ENCODE data around the gene SHROOM2. TPM values are rescaled to one million over a fixed set of nuclear protein-coding genes. Genes with fewer than 3 reads are reported as not detected.

The SHROOM2 gene
- total RNA-seq, 1 donor, result not detected

DNA sequence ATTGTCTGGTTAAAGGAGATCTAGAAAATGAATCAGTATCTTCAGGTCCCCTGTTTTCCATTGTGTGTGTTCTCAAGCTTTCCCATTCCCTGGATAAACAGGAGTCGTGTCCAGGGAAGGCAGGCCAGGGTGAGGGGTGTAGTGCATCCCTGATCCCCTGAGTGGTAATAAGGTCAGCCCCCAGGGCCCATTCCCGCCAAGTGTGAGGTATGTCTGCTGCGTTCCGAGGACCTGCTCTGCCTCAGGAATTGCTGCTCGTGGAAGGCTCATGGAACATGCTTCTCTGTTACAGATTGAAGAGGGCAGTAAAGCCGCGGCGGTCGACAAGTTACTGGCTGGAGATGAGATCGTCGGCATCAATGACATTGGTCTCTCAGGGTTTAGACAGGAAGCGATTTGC is 87.1 kb downstream of the SHROOM2 start:
- TF ChIP-seq, protein P1, sequence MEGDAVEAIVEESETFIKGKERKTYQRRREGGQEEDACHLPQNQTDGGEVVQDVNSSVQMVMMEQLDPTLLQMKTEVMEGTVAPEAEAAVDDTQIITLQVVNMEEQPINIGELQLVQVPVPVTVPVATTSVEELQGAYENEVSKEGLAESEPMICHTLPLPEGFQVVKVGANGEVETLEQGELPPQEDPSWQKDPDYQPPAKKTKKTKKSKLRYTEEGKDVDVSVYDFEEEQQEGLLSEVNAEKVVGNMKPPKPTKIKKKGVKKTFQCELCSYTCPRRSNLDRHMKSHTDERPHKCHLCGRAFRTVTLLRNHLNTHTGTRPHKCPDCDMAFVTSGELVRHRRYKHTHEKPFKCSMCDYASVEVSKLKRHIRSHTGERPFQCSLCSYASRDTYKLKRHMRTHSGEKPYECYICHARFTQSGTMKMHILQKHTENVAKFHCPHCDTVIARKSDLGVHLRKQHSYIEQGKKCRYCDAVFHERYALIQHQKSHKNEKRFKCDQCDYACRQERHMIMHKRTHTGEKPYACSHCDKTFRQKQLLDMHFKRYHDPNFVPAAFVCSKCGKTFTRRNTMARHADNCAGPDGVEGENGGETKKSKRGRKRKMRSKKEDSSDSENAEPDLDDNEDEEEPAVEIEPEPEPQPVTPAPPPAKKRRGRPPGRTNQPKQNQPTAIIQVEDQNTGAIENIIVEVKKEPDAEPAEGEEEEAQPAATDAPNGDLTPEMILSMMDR (IDR thresholded peaks at IDR 0.05; ENCODE audit: insufficient read depth, low read length), result no peak
- no peak overlapping the region for H3K4me3 ChIP-seq (ENCODE audit: low read depth, low read length)
- no peak for DNase-seq (ENCODE audit: low read depth)

DNA sequence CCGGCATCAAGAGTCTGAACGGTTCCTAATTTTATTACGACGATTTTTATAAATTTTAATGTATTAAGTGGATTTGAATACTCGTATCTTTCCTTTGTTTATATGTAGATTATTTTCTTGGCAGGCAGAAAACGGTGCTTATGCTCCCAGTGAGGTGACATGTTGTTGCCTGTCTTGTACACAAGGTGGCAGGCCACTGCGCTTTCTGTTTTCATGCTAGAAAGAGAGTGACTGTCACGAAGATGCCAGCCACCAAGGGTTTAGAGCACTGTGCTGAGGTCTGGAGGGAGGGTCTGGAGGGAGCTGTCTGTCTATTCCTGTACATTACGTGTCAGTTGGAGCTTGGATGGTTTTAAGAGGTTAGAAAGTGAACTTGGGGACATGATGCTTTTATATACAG is 87.7 kb downstream of the SHROOM2 start:
- TF ChIP-seq, protein P1 (IDR thresholded peaks at IDR 0.05; ENCODE audit: insufficient read depth, low read length), result peak; percentile 30
- H3K4me3 ChIP-seq (ENCODE audit: low read depth, low read length), result no peak overlapping the region
- no peak for DNase-seq (ENCODE audit: low read depth)

DNA sequence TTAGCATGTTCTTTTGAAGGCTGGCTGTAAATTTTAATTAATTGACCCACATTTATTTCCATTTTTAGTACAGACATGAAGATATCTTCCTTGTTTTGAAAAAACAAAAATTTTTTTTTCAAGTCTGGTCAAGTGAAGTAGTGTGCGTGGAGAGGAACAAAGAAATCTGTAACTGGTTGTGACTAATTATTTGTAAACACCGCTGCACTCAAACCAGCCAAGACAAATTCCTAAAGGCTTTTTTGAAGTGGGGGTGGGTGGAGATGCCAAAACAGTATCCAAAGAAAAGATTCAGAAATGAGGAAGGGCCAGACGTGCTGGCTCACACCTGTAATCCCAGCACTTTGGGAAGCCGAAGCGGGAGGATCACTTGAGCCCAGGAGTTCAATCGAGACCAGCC is 88.3 kb downstream of the SHROOM2 start:
- no peak for DNase-seq (ENCODE audit: low read depth)
- TF ChIP-seq, protein P1 (IDR thresholded peaks at IDR 0.05; ENCODE audit: insufficient read depth, low read length), result no peak
- H3K4me3 ChIP-seq (ENCODE audit: low read depth, low read length), result no peak overlapping the region

DNA sequence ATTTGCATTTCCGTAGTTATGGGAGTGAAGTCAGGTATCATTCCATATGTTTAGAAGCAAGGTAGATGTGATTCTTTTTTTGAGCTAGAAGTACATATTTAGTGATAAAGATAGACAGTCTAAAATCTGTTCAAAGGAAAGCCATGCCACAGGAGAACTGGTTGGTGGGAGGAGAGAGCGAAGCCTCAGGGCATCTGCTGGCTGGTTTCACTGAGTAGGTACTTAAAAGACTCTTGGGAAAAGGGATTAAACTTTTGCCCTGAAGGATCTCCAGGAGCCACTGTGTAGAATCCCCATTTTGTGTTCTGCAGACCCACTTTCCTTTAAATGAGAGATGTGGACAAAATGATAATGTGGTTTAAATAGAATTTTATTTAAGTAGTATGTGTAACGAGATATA is 89.6 kb downstream of the SHROOM2 start:
- H3K4me3 ChIP-seq (ENCODE audit: low read depth, low read length), result no peak overlapping the region
- TF ChIP-seq, protein P1 (IDR thresholded peaks at IDR 0.05; ENCODE audit: insufficient read depth, low read length), result no peak
- no peak for DNase-seq (ENCODE audit: low read depth)

DNA sequence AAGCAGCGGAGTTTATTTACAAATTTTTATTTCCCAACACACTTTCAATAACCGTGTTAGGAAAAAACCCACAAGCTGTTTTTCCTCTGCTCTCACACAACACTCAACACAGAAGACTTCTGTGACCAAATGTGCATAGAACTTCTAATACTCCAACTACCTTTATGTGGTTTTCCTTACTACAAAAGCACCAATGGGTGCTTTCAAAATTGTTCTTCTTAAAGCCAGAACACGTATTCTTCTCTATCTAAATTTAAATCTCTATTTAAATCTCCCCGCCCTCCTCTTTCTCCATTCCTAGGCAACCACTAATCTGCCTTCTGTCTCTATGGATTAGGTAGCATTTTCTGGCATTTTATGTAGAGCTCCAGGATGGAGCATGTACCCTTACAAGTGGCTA is 90.0 kb downstream of the SHROOM2 start:
- no peak overlapping the region for H3K4me3 ChIP-seq (ENCODE audit: low read depth, low read length)
- TF ChIP-seq, protein P1 (IDR thresholded peaks at IDR 0.05; ENCODE audit: insufficient read depth, low read length), result no peak
- no peak for DNase-seq (ENCODE audit: low read depth)

DNA sequence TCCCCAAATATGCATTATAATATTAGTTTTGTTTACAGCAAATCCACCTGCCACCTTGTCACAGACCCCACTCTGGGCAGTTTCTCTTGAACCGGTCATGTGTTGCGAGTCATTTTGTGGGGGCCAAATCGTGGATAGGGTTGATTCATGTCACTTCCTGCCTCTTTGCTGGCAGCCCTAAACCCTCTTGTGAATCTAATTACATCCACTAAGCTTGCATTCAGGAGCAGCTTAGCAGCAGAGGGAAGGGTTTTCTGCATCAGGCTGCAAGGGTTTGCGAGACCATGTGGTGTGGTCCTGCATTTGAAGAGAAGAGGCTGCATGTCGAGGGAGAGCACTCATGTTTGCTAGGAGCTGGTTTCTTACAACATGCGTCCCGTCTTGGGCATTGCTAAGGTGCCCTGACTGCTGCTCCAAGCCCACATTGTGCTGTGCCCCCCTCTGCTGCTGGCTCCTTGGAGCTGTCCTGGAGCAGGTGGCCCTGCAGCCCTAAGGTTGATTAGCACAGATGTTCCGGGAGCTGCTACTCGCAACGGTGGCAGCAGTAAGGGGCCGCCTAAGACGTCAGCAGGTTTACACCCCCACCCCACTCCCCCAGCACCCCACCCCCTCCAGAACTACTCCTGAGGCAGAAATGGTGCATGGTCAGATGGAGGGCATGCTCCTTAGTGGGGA is 92.1 kb downstream of the SHROOM2 start:
- DNase-seq (ENCODE audit: low read depth), result no peak
- no peak overlapping the region for H3K4me3 ChIP-seq (ENCODE audit: low read depth, low read length)
- TF ChIP-seq, protein P1 (IDR thresholded peaks at IDR 0.05; ENCODE audit: insufficient read depth, low read length), result no peak

DNA sequence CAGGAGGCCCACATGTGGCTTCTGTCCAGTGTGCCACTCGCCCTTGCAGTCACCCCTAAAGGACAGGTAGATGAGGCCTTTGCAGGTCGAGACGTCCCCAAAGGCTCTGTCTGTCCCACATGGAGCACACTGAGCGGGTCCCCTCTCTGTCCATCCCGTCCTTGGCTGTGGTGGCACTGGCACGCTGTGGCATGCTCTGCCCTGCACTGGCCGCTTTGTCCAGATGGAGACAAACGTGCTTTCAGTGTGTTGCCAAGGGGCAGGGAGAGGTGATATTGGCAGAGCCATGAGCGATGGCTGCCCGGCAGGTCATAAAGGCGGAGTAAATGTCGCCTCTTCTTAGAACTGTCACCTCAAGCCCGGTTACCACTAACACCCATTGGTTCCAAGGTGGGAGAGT is 94.0 kb downstream of the SHROOM2 start:
- H3K4me3 ChIP-seq (ENCODE audit: low read depth, low read length), result no peak overlapping the region
- TF ChIP-seq, protein P1 (IDR thresholded peaks at IDR 0.05; ENCODE audit: insufficient read depth, low read length), result no peak
- no peak for DNase-seq (ENCODE audit: low read depth)

Measured in fibroblast of the aortic adventitia (primary cell).